GM23338 (cell line): ENCODE results near the gene ABCC6.

Experiments
- CTCF ChIP-seq, 2 experiments: fragments of 200-600 bp in 1 of 2; sonication (generic) in 1 of 2; conservative IDR thresholded peaks; 2 replicates each; pipeline versions ENCODE4 v1.5.1 to v1.6.1; 2016 to 2017; ENCODE audit warnings: antibody characterized with exemption in 2 of 2, low read depth in 2 of 2, mild to moderate bottlenecking in 2 of 2, moderate library complexity in 1 of 2
- ETS1 ChIP-seq: IDR thresholded peaks from 2 replicates; pipeline ENCODE4 v1.6.1; 2016; ENCODE audit warnings: antibody characterized with exemption
- EZH2 ChIP-seq: fragments of 200-600 bp; sonication (generic); IDR thresholded peaks from one replicate; pipeline ENCODE4 v1.8.0; 2017; ENCODE audit warnings: antibody characterized with exemption, mild to moderate bottlenecking, low read depth; ENCODE audit not compliant: unreplicated experiment
- POLR2AphosphoS5 ChIP-seq: IDR thresholded peaks from 2 replicates; pipeline ENCODE4 v1.6.1; 2016; ENCODE audit warnings: antibody characterized with exemption, low read depth
- REST ChIP-seq: IDR thresholded peaks from one replicate; pipeline ENCODE4 v1.6.1; 2018; ENCODE audit warnings: antibody characterized with exemption; ENCODE audit not compliant: unreplicated experiment
- ZNF331 ChIP-seq: fragments of 250-450 bp; sonication (Bioruptor Pico); IDR thresholded peaks from 2 replicates; pipeline ENCODE4 v1.5.0; 2020; ENCODE audit warnings: low read depth, mild to moderate bottlenecking, moderate library complexity

GRCh38 chr16:16120044-16120381 is 103.3 kb downstream of the ABCC6 start:
- TF ChIP-seq CTCF (conservative IDR thresholded peaks at IDR 0.05; ENCODE audit: low read depth in 2 of 2) = no peak
- no peak for TF ChIP-seq REST
- no peak for TF ChIP-seq ZNF331 (CRISPR knock-in tag)
- no peak for TF ChIP-seq EZH2
- TF ChIP-seq POLR2AphosphoS5 = no peak
- no peak for TF ChIP-seq ETS1
